ENCODE data around the gene COMMD10. TPM values are rescaled to one million over a fixed set of nuclear protein-coding genes. Genes with fewer than 3 reads are reported as not detected.

Gene COMMD10
- total and polyA plus RNA-seq, 8 donors, result 3.2 to 72.8 (median 35.4) TPM

- TF ChIP-seq CTCF (IDR thresholded peaks at IDR 0.05), result no peak
- no peak for TF ChIP-seq POLR2A (IDR thresholded peaks at IDR 0.05)
- no peak for TF ChIP-seq EP300 (IDR thresholded peaks at IDR 0.05)
- TF ChIP-seq POLR2AphosphoS5 (IDR thresholded peaks at IDR 0.05), result no peak
- Histone ChIP-seq H3K27me3 (no peaks in the 10 kb centered on the region), H3K4me1 (no peaks in the 10 kb centered on the region), H3K9me3 (no peaks in the 10 kb centered on the region), H3K27ac (no peak overlapping the region), H3K4me3 (no peak overlapping the region), H3K36me3 (peaks cover 0 to 7% (median 3%) of the 10 kb centered on the region in 4 donors)
- WGBS, 5 donors, result 33 to 49% (median 39%) methylated on average over 2 of the region's 2 CpGs
- intact Hi-C loops (cut with DNase I; ENCODE audit: low total_unique reads), result no loop called here
- DNase-seq, result no peak
These were observed 45.6 kb downstream of the COMMD10 start for GRCh38 chr5:116130471-116130870.

GRCh38 chr5:116130976-116131375 lies 46.2 kb downstream of the COMMD10 start:
- no peaks in the 10 kb centered on the region for H3K4me1 ChIP-seq
- peaks cover 0 to 12% (median 4%) of the 10 kb centered on the region in 4 donors for H3K36me3 ChIP-seq
- intact Hi-C loops (cut with DNase I; ENCODE audit: low total_unique reads), result no loop called here
- H3K27ac ChIP-seq, result no peak overlapping the region
- TF ChIP-seq EP300 (IDR thresholded peaks at IDR 0.05) (no peak), POLR2AphosphoS5 (IDR thresholded peaks at IDR 0.05) (no peak), CTCF (IDR thresholded peaks at IDR 0.05) (no peak), POLR2A (IDR thresholded peaks at IDR 0.05) (no peak)
- H3K27me3 ChIP-seq, result no peaks in the 10 kb centered on the region
- H3K9me3 ChIP-seq, result no peaks in the 10 kb centered on the region
- DNase-seq, result no peak
- no peak overlapping the region for H3K4me3 ChIP-seq
- WGBS, 5 donors, result 83 to 92% (median 90%) methylated on average over 2 of the region's 2 CpGs

GRCh38 chr5:116133281-116133680 lies 48.5 kb downstream of the COMMD10 start:
- Histone ChIP-seq H3K9me3 (no peaks in the 10 kb centered on the region), H3K27ac (no peak overlapping the region), H3K4me3 (no peak overlapping the region), H3K4me1 (peaks cover 0 to 12% (median 3%) of the 10 kb centered on the region in 4 donors), H3K36me3 (peaks cover 0 to 15% (median 9%) of the 10 kb centered on the region in 4 donors), H3K27me3 (no peaks in the 10 kb centered on the region)
- TF ChIP-seq POLR2A (IDR thresholded peaks at IDR 0.05) (no peak), POLR2AphosphoS5 (IDR thresholded peaks at IDR 0.05) (no peak)
- DNase-seq, result no peak
- 80 to 87% (median 86%) methylated on average over 3 of the region's 3 CpGs for WGBS, 5 donors
- intact Hi-C loops (cut with DNase I; ENCODE audit: low total_unique reads), result no loop called here

GRCh38 chr5:116135344-116135743 lies 50.5 kb downstream of the COMMD10 start:
- intact Hi-C loops (cut with DNase I; ENCODE audit: low total_unique reads), result loop anchor here (5.0 kb wide), 1 partner anchor 437 kb away; the partner anchor contains the start of gene SEMA6A
- H3K9me3 ChIP-seq, result no peaks in the 10 kb centered on the region
- WGBS, 5 donors, result 63 to 80% (median 71%) methylated on average over 5 of the region's 5 CpGs
- H3K36me3 ChIP-seq, result peaks cover 0 to 15% (median 9%) of the 10 kb centered on the region in 4 donors
- no peak for TF ChIP-seq EP300 (IDR thresholded peaks at IDR 0.05)
- no peak for TF ChIP-seq CTCF (IDR thresholded peaks at IDR 0.05)
- TF ChIP-seq POLR2A (IDR thresholded peaks at IDR 0.05), result no peak
- no peak for TF ChIP-seq POLR2AphosphoS5 (IDR thresholded peaks at IDR 0.05)
- H3K4me1 ChIP-seq, result peaks cover 0 to 12% (median 3%) of the 10 kb centered on the region in 4 donors
- H3K4me3 ChIP-seq, result no peak overlapping the region
- DNase-seq, result peak in 1 of 2 donors; percentile 14
- no peaks in the 10 kb centered on the region for H3K27me3 ChIP-seq
- H3K27ac ChIP-seq, result no peak overlapping the region

All from stomach (tissue), 9 donors.